Measurements from ENCODE around the gene PEX14.

Gene PEX14

DNA sequence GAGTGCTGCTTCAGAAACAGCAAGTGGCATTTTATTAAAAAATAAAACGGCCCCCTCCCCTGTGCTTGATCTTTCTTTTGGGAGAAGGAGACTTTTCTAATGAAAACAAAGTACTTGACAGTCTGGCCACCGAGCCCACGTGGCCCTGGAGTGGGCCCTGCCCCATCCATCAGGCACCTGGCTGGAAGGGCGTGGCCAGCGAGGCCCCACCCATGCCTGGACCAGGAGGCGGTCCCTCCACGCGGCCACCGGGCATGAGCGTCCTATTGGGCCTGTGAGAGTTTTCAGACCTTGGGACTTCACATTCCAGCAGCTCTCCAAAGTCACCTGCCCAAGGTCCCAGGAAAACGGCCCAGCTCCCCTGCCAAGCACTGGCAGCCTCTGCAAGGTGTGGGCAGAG lies 177.0 kb downstream of the PEX14 start:
- no peak for DNase-seq

DNA sequence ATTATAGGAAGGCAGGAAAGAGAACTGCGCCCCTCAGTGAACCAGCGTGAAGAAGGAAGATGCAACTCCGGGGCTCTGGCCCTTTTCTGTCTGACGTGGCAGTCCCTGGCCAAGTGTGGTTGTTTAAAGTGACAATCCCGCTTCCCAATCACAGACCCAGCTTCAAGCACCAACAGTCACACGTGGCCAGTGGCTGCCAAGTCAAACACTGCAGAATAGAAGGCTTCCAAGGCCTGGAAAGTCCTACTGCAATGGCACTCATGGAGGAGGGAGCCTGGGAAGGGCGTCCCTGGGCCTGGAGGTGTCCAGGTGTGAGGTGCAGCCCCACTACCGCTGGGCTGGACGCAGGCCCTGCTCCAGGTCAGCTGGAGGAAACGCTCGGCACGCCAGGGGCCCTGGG lies 177.9 kb downstream of the PEX14 start:
- DNase-seq = no peak

DNA sequence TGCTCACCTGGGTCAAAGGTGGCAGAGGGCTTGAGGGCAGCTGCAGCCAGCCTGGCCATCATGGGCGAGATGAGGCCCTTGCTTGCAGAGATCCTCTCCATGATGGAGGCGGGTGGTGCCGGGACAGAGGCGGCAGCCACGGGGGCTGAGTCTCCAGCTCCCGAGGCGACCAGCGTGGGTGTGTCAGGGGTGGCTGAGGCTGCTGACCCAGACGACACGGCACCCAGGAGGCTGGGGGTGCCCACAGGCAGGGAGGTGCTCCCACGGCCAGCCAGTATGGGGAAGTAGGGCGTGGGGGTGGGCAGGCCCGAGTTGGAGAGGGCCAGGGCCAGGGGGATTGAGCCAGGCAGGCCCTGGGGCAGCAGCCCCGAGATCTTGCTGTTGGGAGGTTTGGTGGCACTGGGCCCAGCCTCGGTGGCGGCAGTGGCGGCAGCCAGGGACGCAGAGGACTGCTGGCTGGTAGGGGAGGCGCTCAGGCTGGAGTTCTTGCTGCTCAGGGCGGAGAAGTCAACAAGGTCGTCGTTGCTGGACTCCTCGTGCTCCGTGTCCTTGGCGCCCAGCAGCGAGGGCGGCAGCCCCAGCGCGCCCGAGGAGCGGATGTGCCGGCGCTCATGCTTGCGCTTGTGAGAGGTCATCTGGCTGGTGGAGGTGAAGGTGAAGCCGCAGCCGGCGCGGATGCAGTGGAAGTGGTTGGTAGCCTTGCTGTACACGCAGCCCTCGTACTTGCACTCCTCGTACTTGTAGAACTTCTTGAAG lies 178.8 kb downstream of the PEX14 start:
- no peak for DNase-seq

DNA sequence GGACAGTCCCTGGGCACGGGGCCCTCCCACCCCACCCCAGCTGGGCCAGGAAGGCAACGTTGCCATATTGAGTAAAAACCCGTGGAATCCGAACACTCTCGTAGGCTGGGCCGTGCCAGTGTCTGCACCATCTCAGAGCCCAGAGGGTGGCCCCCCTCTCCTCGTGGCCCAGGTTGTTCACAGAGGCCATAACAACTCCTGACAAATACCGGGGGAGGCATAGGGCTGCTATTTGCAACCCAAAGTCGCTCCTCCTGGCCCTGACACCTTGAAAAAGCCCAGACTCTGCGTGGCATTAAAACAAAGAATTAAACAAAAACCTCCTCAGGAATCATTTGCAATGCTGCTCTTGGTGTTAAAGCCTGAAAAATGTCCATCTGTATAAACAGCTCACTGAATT lies 180.3 kb downstream of the PEX14 start:
- DNase-seq = no peak

DNA sequence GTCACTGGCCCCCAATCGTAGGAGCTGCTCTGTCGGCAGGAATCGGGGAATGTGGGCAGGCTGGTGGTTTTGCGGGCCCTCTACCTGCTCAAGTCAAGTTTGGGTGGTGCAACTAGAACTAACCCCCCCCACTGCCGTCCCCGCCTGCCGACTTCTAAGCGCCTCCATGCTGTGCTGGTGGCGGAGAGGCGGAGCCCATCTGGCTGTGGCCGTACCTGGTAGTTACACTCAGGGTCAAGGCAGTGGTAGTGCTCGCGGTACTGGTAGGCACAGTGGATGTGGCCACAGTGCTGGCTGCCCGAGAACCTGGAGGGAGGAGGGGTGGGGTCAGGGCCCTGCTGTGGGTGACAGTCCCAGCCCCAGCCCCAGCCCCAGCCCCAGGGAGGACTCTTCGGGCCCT lies 181.7 kb downstream of the PEX14 start:
- DNase-seq = no peak

DNA sequence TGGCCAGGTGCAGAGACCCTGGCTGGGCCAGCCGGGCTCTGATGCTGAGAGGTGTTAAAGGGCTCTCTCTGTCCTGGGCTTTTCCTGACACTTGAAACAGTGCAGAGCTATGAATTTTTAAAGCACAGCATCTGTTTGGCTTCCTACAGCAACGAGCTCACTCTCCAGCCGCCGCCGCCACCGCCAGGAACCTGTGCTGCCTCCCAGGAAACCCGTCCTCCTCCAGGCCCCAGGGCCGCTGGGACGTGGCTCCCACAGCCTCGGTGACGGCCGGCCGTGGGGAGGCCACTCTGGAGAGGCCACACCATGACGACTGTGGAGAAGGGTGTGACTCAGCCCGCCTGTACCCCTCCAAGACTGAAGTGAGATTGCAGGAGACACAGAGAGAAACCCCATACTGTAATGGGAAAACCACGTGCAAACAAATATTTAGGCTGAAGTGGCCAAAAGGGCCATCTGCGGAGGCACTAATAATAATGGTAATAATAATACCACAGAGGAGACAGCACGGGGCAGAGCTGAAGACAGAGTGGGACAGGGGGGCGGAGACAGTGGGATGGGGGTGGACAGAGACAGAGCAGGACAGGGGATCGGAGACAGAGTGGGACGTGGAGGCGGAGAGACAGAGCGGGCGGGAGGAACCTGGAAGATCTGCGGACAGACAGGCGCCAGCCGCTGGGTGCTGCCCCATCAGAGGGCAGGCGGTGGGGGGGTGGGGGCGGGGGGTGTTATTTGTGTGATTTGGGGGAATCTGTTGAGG lies 182.5 kb downstream of the PEX14 start:
- no peak for DNase-seq

DNA sequence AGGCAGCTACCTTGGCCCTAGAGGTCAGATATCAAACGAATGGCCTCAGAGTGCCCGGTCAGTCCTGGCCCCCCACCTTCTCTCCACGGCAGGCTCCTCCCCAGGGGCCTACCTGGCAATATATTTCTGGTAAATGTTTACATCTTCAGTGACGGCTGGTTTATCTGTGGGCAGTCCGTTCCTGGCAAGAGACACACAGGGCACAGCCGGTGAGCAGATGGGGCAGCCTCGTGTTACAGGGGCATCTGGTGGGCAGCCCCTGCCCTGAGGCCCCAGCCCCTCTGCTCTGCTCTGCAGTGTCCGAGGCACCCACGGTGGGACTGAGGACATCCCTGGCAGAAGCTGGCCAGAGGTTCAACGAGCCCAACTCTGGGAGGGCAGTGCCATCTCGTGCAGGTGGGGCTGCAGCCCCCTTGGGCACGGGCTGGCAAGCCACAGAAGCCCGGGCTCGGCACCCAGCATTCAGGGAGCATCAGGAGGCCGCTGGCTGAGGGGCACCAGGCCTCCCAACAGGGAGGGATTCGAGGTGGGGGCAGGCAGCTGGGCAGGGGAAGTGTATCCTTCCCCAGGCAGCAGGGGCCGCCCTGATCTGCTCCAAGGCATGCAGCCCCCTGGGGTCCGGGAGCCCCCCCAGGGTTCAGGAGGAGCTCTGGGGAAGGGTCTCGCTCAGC lies 183.8 kb downstream of the PEX14 start:
- DNase-seq = no peak

DNA sequence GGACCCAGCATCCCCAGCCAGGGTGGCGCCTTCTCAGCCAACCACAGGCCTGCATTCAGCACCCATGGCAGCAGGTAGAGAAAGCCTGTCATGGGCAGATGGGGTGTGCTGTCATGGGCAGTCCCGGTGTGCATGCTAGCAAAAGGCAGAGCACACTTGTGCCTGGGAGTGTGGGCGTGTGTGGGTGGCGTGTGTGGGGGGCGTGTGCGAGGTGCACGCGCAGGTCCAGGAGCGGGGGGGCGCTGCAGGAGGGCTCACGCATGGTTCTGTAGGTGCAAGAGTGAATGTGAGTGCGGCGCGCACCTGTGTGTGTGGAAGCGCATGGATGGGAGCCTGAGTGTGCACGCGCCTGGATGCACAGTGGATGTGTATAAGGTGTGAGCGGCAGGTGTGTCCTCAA lies 184.5 kb downstream of the PEX14 start:
- no peak for DNase-seq

DNA sequence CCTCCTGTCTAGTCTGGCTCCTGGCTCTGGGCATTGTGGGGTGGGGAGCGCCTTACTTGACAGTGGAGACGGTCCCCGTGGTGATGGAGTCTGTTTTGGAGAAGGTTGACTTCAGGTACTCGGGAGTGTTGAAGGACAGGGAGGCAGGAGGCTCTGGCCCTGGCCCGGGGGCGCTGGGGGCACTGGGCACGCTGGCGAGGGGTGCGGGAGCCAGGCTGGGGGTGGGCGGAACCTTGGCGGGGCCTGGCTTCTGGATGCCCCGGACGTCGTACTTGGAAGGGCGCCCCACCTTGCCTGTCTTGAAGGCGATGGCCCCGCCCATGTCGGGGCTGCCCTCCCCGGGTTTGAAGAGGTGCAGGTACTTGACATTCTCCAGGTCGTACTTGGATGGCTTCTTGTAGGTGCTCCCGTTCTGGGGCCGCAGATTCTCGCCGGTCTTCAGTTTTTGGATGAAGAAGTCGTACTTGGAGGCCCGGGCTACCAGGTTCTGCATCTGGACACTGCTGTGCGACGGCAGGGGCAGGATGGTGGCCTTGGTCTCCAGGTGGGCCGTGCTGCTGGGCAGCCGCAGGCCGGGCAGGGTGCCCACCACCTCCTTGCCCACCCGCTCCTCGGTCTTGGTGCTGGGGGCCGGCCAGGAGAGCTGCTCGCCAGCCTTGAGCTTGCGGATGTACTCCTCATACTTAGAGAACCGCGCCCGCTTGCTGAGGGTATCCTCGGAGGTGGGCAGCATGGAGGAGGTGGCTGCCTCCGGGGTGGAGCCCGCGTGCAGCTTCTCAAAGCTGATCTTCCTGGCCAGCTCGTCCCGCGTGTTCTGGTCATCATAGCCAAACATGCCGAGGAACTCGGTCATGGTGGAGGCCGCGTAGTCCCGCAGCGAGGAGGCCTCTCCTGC lies 185.1 kb downstream of the PEX14 start:
- no peak for DNase-seq

DNA sequence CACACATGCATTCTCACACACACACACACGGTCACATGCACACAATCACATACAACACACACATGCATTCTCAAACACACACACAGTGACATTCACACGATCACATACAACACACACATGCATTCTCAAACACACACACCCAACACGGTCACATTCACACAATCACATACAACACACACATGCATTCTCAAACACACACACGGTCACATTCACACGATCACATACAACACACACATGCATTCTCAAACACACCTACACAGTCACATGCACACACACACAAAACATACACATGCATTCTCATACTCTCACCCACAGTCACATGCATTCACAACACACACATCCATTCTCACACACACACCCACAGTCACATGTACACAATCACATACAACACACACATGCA lies 186.7 kb downstream of the PEX14 start:
- no peak for DNase-seq

DNA sequence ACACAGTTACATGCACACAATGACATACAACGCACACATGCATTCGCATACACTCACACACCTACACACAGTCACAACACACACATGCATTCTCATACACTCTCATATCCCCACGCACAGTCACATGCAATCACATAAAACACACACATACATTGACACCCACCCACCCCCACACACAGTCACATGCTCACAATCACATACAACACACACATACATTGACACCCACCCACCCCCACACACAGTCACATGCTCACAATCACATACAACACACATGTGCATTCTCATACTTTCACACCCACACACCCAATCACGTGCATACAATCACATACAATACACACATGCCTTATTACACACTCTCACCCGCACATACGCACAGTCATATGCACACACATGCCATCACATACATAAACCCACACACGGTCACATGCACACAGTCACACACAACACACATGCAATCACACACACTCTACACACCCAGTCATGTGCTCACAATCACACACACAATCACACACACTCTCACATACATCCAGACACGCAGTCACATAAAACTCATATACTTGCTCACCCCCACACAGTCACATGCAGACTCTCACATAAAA lies 187.4 kb downstream of the PEX14 start:
- DNase-seq = no peak

DNA sequence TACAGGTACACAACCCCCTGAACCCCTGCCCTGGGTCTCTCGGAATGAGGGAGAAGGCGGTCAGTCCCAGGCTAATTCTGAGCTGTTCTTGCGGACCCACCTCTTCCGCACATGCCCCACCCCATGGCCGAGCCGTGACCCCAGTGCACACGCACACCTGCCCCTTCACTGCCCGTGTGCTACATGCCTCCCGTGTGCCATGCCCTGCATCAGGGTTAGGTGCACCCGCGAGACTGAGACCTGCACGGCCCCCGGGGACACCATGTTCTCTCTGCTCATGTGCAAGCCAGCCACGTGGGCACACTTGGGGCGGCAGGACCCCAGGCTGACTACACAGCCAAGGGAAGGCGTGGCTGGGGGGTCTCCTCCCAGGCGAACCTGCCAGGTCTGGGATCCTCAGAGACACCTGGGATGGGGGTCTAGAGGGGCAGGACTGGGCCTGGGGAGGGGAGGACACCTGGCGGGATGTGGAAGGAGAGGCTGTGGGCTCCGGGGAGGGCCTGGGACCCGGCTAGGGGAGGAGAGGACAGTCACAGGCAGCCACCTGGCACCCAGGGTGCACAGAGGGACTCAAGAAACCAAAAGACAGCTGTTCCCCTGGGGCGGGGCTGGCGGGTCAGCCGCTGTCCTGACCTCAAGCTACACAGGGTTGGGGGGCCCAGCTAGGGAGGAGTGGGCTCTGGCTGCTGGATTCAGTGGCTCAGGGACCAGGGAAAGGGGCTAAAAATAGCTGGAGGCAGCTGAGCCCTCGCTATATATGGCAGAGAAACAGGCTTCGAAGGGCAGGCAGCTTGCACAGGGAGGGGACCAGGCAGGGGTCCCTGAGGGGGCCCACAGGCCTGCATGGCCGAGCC lies 188.3 kb downstream of the PEX14 start:
- DNase-seq = no peak

DNA sequence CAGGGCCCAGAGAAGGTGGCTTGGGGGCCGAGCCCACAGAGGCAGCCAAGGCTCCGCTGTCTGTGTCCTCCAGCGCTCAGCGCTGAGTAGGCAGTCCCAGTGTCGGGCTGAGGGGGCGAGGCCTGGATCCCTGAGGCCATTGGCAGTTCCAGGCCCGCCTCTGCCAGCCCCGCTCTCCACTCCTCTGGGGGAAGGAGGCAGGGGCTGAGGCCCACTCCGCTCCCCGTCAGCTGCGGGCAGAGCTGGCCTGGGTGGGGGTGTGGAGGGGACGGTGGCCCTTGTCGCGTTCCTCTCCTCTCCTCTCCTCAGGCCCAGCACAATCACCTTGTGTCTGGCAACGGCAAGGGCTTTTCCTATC lies 188.9 kb downstream of the PEX14 start:
- DNase-seq = peak; percentile 32

DNA sequence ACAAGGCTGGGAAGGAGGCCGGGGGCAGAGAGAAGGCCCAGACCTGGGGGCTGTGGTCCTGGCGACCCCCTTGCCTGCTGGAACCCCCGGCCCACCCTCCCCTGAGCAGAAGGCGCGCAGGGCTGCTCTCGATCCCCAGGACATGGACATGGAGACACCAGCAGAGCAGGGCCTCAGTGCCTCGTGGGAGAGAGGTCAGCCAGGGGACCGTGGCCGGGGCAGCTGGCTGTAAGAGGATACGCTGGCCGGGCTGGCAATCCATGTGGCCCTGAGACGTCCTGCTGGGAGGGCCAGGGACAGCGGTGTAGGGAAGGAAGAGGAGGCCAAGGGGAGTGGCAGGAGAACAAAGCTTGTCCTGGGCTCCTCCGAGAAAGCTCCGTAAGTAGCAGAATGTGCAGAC lies 189.5 kb downstream of the PEX14 start:
- no peak for DNase-seq

DNA sequence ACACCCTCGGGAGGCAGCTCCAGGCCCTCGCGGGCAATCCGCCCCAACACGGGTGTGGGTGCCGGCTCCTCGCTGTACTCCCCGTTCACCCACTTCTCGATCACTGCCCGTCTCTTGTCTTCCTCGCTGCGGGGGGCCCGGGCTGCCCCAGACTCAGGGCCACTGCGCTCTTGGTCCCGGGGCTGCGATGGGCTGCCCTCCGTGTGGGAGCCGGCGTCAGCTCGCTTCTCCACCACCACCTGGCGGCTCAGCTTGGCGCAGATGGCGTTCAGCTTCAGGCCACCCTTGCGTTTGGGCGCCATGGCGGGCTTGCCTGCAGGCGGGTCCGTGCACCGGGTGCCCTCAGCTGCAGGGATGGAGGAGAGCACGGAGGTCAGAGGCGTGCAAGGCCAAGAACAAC lies 190.5 kb downstream of the PEX14 start:
- DNase-seq = no peak

DNA sequence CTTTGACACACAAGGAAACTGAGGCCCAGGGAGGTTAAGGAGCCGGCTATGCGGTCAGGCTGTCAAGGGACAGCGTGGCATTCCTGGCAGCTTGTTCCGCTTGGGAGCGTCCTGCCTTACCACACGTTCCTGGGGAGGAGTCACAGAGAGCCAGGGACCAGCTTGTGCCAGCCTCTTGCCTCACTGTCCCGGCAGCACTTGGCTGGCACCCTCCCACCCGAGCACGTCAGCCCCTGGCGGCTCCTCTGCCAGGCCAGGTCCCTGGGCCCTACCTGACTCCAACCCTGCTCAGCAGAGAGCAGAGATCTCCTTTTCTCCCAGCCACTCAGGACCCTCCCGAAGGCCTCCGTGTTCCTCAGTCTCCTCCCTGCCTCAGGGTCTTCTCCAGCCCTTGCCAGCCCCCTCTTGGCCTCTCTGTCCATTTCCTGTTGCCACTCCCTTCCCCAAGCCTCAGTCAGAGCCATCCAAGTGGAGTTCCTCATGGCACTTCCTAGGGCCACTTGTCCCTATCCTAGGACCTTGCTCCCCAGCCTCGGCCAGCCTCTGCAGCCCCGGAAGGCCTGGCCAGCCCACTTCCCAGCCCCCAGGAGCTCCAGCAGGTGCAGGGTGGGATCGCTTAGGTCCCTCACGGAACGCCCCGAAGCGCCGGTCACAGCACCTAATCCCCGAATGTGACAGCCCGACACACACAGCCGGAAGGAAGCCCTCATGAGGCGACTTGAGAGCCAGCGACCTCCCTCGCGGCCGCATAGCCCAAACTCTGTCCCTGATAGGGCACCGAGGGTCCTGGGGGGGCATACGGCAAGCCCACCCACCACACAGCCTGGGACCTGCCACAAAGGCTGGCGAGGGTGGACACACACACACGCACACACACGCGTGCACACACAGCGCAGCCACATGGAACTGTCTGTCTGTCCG lies 191.4 kb downstream of the PEX14 start:
- no peak for DNase-seq

DNA sequence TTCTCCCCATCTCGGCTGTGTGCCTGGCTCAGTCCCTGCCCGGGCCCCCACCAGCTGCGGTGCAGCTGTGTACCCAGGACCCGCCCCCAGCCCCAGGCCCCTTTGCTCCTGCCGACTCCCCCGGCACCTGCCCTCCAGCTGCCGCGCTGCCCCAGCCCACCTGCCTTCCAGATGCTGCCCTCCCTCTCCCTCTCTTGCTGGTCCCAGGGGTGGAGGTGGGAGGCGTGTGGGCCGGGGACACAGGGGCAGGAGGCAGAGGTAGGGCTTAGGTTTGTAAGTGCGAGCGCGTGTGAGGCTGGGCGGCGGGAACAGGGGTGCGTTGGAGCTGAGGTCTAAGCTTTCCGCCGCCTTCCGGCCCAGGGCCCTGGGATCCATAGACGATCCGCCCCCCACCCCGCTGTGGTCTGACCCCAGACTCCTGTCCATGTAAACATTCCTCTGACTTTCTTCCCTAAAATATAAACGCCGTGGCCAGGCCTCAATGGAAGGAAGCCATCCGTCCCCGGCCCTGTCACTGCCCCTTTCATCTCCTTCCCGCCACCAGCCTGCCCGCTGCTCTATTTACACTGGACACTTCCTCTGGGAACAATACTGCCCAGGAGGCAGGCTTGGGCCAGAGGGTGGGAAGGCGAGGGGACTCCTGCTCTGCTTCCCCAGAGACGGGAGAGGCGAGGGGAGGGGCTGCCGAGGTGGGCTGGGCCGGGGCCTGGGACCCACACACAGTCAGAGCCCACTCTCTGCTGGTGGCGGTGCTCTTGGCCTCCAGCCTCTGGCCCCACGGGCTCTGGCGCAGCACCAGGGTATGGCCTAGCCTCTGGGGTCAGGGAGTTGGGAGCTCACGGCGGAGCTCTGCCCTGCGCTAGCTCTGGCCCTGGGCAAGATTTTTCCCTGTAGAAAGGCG lies 193.4 kb downstream of the PEX14 start:
- no peak for DNase-seq

DNA sequence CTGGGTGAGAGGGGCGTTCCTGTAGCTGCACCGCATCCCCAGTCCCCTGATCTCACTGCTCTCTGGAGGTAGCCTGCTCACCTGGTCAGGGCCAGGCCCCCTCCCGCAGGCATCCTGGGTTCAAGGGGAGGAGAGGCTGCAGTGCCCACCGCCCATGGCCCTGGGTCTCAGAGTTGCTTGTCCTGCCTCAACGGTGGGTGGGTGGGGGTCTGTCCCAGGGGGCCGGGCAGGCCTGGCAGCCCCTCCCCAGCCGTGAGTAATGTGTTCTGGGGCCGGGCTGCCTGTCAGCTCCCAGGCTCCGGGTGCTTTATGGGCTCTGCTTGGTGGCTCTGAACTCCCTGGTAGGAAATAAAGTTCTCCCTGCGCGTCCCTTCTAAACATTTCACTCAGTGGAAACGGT lies 194.8 kb downstream of the PEX14 start:
- DNase-seq = no peak

DNA sequence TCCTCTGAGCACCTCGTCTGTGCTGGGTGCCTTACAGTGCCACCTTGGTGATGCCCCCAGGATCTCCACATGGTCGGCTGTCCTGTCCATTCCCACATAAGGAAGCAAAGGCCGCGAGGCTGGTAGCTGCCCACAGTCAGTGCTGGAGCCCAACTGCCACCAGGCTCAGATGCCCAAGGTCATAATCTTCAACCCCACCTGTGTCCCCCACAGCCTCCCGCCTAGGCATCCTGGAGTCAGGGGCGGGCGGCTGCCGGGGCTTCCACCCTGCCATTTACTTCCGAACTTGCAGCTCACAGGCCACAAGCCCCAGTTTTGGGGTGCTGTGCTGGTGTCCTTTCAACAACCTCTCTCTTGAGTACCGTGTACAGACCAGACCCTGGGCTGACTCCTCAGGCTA lies 195.4 kb downstream of the PEX14 start:
- no peak for DNase-seq

Measured in fibroblast of skin of back (primary cell).